ENCODE data around the gene PEPD. TPM values are rescaled to one million over a fixed set of nuclear protein-coding genes. Genes with fewer than 3 reads are reported as not detected.

Gene PEPD
- total RNA-seq, 1 experiment from 2014 or later, result 116 TPM

GRCh38 chr19:33413868-33414666 lies 107.5 kb downstream of the PEPD start:
- Mint-ChIP-seq H3K36me3 (ENCODE audit: insufficient read depth, unreplicated experiment) (no peaks in the 10 kb centered on the region), H3K27ac (ENCODE audit: unreplicated experiment) (no peak overlapping the region), H3K27me3 (ENCODE audit: insufficient read depth, unreplicated experiment) (no peaks in the 10 kb centered on the region), H3K4me3 (ENCODE audit: unreplicated experiment) (no peak overlapping the region), H3K4me1 (ENCODE audit: low read depth, unreplicated experiment) (peaks cover 5% of the 10 kb centered on the region), H3K9me3 (ENCODE audit: unreplicated experiment) (no peaks in the 10 kb centered on the region)
- no peak for DNase-seq
- ChIA-PET CTCF (interaction anchor here (0.6 to 1.6 kb wide), 3 partner anchors 16 to 364 kb away, joined by 3 to 4 read pairs (median 3); no protein-coding TSS in a partner anchor), POLR2A (no interaction called here)
- Histone ChIP-seq H3K4me3 (ENCODE audit: low read depth, low read length) (no peak overlapping the region), H3K36me3 (ENCODE audit: control insufficient read depth, insufficient read depth, low read length) (peaks cover 1% of the 10 kb centered on the region; the same call in 1 of the 2 replicates), H3K27me3 (replicated peaks; ENCODE audit: control insufficient read depth, insufficient read depth, low read length) (no peaks in the 10 kb centered on the region), H3K9me3 (no peaks in the 10 kb centered on the region), H3K4me1 (peaks cover 4% of the 10 kb centered on the region; the same call in 1 of the 2 replicates)
- no TSS peak for BruUV-seq (replicated peaks)
- TF ChIP-seq, protein P1, sequence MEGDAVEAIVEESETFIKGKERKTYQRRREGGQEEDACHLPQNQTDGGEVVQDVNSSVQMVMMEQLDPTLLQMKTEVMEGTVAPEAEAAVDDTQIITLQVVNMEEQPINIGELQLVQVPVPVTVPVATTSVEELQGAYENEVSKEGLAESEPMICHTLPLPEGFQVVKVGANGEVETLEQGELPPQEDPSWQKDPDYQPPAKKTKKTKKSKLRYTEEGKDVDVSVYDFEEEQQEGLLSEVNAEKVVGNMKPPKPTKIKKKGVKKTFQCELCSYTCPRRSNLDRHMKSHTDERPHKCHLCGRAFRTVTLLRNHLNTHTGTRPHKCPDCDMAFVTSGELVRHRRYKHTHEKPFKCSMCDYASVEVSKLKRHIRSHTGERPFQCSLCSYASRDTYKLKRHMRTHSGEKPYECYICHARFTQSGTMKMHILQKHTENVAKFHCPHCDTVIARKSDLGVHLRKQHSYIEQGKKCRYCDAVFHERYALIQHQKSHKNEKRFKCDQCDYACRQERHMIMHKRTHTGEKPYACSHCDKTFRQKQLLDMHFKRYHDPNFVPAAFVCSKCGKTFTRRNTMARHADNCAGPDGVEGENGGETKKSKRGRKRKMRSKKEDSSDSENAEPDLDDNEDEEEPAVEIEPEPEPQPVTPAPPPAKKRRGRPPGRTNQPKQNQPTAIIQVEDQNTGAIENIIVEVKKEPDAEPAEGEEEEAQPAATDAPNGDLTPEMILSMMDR (IDR thresholded peaks at IDR 0.05; ENCODE audit: insufficient read depth in 1 of 2, low read depth in 1 of 2, low read length in 1 of 2, severe bottlenecking in 1 of 2, unreplicated experiment in 1 of 2), result no peak
- intact Hi-C loops (cut with micrococcal nuclease; ENCODE audit: unreplicated experiment), result loop anchor here (10.0 kb wide), 1 partner anchor 221 kb away; no protein-coding TSS in a partner anchor

GRCh38 chr19:33413426-33413725 lies 108.2 kb downstream of the PEPD start:
- no peaks in the 10 kb centered on the region for H3K36me3 Mint-ChIP-seq (ENCODE audit: insufficient read depth, unreplicated experiment)
- Histone ChIP-seq H3K4me1 (peaks cover 4% of the 10 kb centered on the region; the same call in 1 of the 2 replicates), H3K9me3 (no peaks in the 10 kb centered on the region), H3K4me3 (ENCODE audit: low read depth, low read length) (no peak overlapping the region), H3K27me3 (replicated peaks; ENCODE audit: control insufficient read depth, insufficient read depth, low read length) (no peaks in the 10 kb centered on the region), H3K36me3 (ENCODE audit: control insufficient read depth, insufficient read depth, low read length) (peaks cover 1% of the 10 kb centered on the region; the same call in 1 of the 2 replicates)
- ChIA-PET CTCF (interaction anchor here (1.0 kb wide), 2 partner anchors 15 to 174 kb away, joined by 3 read pairs; no protein-coding TSS in a partner anchor), POLR2A (no interaction called here)
- intact Hi-C loops (cut with micrococcal nuclease; ENCODE audit: unreplicated experiment), result loop anchor here (10.0 kb wide), 1 partner anchor 221 kb away; no protein-coding TSS in a partner anchor
- no peaks in the 10 kb centered on the region for H3K27me3 Mint-ChIP-seq (ENCODE audit: insufficient read depth, unreplicated experiment)
- H3K9me3 Mint-ChIP-seq (ENCODE audit: unreplicated experiment), result no peaks in the 10 kb centered on the region
- peaks cover 5% of the 10 kb centered on the region for H3K4me1 Mint-ChIP-seq (ENCODE audit: low read depth, unreplicated experiment)
- H3K27ac Mint-ChIP-seq (ENCODE audit: unreplicated experiment), result no peak overlapping the region
- no peak overlapping the region for H3K4me3 Mint-ChIP-seq (ENCODE audit: unreplicated experiment)
- TF ChIP-seq, protein P1 (IDR thresholded peaks at IDR 0.05; ENCODE audit: insufficient read depth in 1 of 2, low read depth in 1 of 2, low read length in 1 of 2, severe bottlenecking in 1 of 2, unreplicated experiment in 1 of 2), result no peak
- BruUV-seq (replicated peaks), result no TSS peak
- no peak for DNase-seq

DNA sequence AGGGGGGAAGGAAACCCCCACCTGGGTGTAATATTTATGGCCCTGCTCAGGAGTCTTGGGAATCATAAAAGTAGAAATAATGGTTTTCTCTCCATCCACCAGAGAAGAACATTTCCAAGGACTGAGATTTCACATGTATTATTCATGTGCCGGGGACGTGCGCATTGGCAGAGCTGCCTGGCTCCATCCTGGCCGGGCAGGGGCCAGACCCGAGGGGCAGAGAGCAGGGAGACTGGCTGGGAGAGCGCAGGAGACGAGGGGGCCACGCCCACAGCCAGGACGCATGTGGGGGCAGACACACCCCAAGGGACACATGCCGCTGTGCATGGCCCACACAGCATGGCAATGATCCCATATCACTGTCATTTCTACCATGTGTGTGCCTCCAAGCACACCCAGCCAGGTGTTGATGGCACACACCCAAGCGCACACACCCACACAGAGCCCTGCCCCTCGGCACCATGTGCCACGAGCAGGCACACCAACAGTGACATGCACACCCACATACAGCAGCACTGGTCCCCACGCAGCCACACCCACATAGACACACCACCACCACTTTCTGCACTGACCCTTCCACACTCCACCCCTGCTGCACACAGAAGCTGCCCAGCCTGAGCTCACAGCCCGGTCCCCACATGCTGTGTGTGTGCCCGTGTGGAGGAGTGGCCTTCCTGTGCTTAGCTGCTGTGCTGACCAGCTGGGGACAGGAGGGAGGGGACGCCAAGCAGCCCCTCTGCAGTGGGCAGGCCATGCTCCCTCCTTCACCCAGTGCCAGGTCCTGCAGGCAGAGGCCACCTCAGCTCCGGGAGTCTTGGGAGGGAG lies 108.8 kb downstream of the PEPD start:
- Mint-ChIP-seq H3K27me3 (ENCODE audit: insufficient read depth, unreplicated experiment) (no peaks in the 10 kb centered on the region), H3K4me3 (ENCODE audit: unreplicated experiment) (no peak overlapping the region), H3K36me3 (ENCODE audit: insufficient read depth, unreplicated experiment) (no peaks in the 10 kb centered on the region), H3K9me3 (ENCODE audit: unreplicated experiment) (no peaks in the 10 kb centered on the region), H3K27ac (ENCODE audit: unreplicated experiment) (no peak overlapping the region), H3K4me1 (ENCODE audit: low read depth, unreplicated experiment) (peaks cover 5% of the 10 kb centered on the region)
- intact Hi-C loops (cut with micrococcal nuclease; ENCODE audit: unreplicated experiment), result loop anchor here (10.0 kb wide), 1 partner anchor 222 kb away; no protein-coding TSS in a partner anchor
- DNase-seq, result no peak
- TF ChIP-seq, protein P1 (IDR thresholded peaks at IDR 0.05; ENCODE audit: insufficient read depth in 1 of 2, low read depth in 1 of 2, low read length in 1 of 2, severe bottlenecking in 1 of 2, unreplicated experiment in 1 of 2), result no peak
- no peaks in the 10 kb centered on the region for H3K27me3 ChIP-seq (replicated peaks; ENCODE audit: control insufficient read depth, insufficient read depth, low read length)
- POLR2A ChIA-PET, result no interaction called here
- H3K36me3 ChIP-seq (ENCODE audit: control insufficient read depth, insufficient read depth, low read length), result peaks cover 1% of the 10 kb centered on the region
- no TSS peak for BruUV-seq (replicated peaks)
- peaks cover 4% of the 10 kb centered on the region; the same call in 1 of the 2 replicates for H3K4me1 ChIP-seq
- no peak overlapping the region for H3K4me3 ChIP-seq (ENCODE audit: low read depth, low read length)
- H3K9me3 ChIP-seq, result no peaks in the 10 kb centered on the region
- CTCF ChIA-PET, result interaction anchor here (1.0 kb wide), 2 partner anchors 14 to 173 kb away, joined by 3 read pairs; no protein-coding TSS in a partner anchor
